Fibroblast of pulmonary artery (primary cell): Measurements from ENCODE around the gene LRMDA.

Experiments used
- DNase-seq: peaks from one replicate; pipeline ENCODE4 v3.0.0-alpha.2; 2010; ENCODE audit warnings: low read depth
- H3K4me3 ChIP-seq: replicated peaks from 2 replicates; pipeline ENCODE4 v1.5.1; 2011; ENCODE audit warnings: low read depth, mild to moderate bottlenecking, control low read depth, low read length, moderate library complexity
- TF ChIP-seq, protein P1 (sequence below): IDR thresholded peaks from 2 replicates; pipeline ENCODE4 v1.5.1; 2011; ENCODE audit warnings: mild to moderate bottlenecking, control low read depth, low read length, inconsistent platforms; ENCODE audit errors: missing control alignments

The LRMDA gene

DNA sequence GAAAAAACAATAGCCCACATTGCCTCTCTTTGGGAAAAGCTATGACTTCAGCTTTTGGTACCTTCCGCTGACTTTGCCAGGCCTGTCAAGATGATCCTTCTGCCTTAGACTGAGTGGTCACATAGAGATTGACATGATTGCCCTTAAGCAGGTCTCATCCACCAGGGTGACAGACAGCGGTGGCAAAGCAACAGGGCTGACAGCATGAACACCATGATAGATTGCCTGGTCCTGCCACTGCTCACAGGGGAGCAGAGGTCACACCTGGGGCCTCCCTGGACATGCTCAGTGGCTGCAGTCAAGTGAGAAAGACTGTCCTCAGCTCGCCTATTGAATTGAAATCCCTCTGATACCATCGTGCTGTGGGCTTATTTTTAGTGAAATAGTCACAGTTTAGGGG lies 1125.9 kb downstream of the LRMDA start:
- no peak overlapping the region for H3K4me3 ChIP-seq
- DNase-seq = no peak
- TF ChIP-seq, protein P1, sequence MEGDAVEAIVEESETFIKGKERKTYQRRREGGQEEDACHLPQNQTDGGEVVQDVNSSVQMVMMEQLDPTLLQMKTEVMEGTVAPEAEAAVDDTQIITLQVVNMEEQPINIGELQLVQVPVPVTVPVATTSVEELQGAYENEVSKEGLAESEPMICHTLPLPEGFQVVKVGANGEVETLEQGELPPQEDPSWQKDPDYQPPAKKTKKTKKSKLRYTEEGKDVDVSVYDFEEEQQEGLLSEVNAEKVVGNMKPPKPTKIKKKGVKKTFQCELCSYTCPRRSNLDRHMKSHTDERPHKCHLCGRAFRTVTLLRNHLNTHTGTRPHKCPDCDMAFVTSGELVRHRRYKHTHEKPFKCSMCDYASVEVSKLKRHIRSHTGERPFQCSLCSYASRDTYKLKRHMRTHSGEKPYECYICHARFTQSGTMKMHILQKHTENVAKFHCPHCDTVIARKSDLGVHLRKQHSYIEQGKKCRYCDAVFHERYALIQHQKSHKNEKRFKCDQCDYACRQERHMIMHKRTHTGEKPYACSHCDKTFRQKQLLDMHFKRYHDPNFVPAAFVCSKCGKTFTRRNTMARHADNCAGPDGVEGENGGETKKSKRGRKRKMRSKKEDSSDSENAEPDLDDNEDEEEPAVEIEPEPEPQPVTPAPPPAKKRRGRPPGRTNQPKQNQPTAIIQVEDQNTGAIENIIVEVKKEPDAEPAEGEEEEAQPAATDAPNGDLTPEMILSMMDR = no peak

DNA sequence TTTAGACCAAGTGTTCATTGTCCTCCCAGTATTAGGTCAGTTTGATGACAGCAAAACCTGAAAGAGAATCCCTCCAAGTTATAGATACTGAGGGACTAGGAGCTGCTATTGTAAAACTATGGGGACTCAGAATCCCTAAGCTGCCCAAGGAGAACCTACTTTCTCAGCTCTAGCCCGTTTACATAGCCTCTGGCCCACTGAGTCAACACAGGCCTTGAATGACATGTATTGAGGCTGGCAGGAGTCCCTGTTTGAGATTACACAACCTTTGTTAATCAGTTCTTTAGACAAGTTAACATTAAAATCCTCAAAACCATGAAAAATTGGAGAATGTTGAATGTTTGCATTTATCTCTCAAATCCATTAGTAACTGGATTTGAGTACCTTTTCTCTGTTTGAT lies 1127.2 kb downstream of the LRMDA start:
- no peak overlapping the region for H3K4me3 ChIP-seq
- DNase-seq = peak; percentile 67
- TF ChIP-seq, protein P1 = no peak

DNA sequence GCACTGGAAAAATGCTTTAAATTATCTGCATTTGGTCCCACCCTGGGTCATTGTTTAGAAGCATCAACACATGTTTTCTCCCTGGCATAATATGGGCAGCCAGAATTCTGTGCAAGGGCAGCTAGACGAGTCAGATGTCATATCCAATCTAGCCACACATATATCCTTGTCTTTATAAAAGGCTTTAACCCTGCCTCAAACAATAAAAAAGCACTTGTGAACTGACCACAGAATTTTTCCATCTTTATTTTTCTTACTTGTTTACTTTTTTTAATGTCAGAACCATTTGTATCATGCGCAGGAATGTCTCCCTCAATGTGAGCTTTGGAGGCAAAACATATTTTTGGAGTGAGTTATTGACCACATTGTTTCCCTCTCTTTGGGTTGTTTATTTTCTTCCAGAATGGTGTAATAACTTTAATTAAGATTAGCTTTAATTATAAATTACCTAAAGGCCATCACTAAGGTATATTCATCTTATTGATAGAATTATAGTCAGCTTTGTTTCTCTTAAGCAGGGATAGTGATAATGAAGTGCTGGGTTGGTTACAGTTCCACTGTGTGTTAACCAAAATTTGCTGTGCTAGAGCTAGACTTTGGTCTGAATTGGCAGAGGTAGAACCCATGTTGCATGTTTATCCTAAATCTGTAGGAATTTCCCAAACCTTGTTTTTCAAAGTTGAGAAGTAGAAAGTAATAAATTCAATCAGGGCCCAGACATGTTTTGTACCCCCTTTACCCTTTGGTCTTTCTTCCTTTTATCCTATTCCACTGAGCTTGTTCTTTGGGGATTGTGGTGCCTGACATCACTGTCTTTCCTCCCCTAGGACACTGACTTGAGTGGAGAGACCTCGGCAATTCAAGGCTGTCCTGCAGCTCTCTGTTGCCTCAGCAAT lies 1127.8 kb downstream of the LRMDA start:
- no peak overlapping the region for H3K4me3 ChIP-seq
- DNase-seq = peak; percentile 51
- TF ChIP-seq, protein P1 = no peak

DNA sequence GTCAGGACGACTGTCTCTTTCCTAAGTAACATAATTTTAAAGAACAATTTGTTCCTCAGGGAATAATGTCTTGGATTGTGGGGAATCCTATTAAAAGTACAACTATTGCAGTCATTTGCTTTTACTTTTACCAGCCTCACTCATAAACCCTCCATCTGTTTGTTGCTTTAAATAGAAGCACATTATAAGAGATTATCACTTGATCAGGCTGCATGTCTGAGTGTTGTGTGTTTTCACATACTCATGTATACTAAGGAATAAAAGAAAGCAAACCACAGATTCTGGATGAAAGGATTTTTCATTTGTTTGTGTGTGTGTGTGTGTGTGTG lies 1128.4 kb downstream of the LRMDA start:
- TF ChIP-seq, protein P1 = no peak
- no peak overlapping the region for H3K4me3 ChIP-seq
- no peak for DNase-seq

DNA sequence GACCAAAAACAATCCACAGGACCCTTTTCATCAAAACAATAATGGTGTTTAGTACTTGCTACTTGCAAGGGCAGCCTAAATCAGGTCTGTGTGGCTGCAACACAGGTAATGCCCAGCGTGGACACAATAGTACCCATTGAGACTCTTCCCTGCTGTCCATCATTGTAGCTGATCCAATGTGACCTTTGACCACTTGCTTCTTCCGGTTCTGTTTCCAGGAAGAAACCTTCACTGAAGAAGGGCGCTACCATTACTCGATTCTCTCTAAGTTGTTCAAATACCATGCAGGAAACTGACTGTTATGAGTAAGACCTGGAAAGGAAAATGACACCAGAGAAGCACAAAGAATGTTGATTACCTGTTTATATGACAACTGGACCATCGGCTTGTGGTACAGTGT lies 1128.9 kb downstream of the LRMDA start:
- no peak for DNase-seq
- TF ChIP-seq, protein P1 = no peak

DNA sequence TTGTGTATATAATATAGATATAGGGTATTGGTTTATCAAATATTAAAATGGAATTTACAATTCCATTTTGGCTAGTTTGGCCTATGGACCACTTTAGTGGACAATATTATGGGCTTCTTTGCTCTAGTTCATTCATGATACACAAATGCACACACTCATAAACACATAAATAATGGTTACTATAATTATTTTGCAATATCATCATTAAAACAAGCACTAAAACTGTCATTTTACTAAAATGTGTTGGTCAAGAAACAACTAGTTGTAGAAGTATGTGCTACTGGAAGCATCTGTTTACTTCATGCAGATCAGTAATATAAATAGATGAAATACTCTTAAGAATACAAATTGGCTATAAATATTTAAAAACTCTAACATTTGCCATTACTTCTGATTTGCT lies 1131.9 kb downstream of the LRMDA start:
- TF ChIP-seq, protein P1 = no peak
- no peak overlapping the region for H3K4me3 ChIP-seq

More for the DNA sequence above, 1128.9 kb downstream of the LRMDA start:
- H3K4me3 ChIP-seq = no peak overlapping the region

DNA sequence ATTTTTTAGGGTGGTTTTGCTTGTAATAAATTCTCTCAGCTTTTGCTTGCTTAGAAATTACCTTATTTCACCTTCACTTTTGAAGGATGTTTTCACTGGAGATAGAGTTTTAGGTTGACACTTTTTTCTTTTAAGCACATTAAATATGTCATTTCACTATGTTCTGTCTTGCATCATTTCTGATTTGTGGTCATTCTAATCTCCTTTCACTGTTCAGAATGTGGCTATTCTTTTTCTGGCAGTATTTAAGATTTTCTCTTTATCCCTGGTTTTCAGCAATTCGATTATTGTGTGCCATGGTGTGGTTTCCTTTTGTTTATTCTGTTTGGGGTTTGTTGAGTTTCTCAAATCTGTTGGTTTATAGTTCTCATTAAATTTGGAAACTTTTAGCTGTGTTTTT lies 1140.6 kb downstream of the LRMDA start:
- H3K4me3 ChIP-seq = no peak overlapping the region
- no peak for DNase-seq
- TF ChIP-seq, protein P1 = no peak

More for the DNA sequence above, 1131.9 kb downstream of the LRMDA start:
- no peak for DNase-seq
